Activated CD8-positive, alpha-beta memory T cell treated with anti-CD3 and anti-CD28 coated beads for 24 hours (primary cell): ENCODE results near the gene ELMO1.

Experiments
- DNase-seq: peaks from one replicate; pipeline ENCODE4 v3.0.0-alpha.2; 2020

The ELMO1 gene

DNA sequence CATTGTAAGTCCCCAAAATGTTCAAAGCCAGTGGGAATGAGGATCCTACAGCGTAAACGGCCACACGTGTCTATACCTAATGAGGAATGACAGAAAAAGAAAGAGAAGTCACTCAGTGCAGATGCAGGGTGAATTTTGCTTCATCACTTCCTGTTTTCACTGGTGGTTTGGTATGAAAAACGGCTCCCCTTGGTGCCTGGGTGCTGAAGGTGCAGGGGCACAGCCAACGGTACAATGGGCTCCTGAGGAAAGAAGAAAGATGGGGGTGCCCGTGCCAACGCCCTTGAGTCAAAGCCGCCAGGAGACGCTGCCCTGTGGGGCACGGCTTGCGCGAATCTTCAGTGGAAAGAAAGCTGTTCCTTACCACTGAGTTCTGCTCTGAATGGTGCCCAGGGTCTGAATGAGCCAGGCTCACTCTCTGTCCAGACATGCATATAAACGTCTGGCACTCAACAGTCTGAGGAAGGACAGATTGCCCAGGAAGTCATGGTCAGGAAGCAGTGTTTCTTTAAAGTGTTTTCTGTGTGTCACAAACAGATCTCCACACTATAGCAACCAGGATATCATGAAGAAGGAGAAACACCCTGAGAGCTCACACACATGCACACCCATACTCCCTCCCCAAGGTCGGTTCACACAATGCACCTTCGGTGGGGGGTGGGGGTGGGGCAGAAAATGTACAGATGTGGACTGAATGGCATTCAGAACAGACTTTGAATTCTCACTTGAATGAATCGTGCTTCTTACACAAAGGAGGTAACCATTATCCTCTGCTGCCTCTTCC lies 105.8 kb downstream of the ELMO1 start:
- DNase-seq, result peak; percentile 85

DNA sequence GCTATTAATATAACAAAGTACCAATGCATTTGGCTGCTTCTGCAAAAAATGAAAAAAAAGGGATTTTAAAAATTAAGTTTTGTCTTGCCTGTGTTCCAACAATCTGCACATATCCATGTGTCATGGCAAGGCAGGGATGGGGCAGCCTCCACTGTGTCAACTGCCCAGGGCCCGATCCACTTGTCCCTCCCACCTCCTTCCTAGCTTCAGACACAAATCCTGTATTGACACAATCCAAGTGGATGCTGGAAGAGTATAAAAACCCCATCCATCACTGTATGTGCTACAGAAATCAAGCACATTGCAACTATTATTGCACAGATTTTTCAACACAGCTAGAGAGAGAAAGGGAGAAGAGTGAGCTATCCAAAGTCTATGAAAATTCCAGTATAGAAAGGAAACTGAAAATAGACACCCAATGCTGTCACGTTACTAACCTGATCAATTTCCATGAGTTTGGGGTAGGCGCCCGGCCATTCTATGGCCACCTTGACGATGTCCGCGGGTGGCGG lies 106.4 kb downstream of the ELMO1 start:
- no peak for DNase-seq

DNA sequence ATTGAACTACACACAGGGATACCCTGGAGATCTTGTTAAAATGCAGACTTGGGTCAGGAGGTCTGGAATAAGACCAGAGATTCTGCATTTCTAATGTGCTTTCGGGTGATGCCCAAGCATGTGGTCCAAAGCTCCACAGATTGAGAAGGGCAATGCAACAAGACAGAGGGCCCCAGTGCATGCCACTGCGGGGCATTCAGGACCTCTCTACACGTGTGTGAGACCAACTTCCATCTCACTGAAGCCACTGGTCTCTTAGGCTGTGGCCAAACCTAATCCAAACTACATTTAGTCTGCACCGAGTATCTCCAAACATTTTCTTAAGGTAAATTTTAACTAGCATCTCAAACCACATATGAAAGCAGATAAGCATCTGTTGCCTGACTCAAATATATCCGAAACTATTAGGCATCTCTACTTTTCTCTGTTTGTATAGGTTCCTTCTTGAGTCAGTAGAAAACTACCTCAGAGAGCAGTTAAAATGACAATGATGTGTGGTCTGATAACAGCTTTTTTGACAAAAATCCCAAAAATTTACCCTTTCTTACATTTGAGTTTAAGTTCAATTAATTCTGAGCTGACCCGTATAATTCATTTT lies 107.5 kb downstream of the ELMO1 start:
- DNase-seq, result no peak

DNA sequence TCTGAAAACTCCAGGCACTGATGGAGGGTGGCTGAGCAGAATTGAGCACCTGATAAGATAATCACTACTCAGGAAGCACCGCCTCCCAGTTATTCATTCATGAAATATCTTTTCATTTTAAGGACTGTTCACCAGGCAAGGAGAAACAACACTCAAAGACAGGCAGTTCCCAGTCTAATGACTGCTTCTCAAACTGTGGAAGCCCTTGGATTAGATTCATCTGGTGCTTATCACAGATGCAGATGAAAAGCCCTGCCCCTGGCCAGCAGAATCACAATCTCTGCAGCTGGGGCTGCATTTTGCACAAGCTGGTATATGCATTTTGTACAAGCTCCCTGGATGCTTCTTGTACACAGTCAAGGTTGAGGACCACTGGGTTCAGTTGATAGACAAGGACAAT lies 109.7 kb downstream of the ELMO1 start:
- no peak for DNase-seq

DNA sequence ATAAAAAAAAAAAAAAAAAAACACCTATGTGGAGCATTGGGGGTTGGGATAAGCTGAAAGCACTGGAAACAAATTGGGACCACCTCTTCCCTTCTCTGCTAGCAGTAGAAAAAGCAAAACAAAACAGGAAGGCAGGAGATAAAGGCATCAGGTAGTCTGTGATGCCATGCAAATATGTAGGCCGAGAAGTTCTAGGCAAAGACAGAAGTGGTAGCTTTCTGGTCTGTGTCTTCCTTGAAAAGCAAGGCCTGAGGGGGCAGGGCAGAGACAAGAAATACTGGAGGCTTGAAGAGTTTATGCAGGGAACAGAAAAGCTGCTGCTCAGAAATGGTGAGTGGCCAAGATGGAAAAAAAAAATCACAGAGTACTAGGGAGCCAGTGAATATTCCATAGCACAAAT lies 111.1 kb downstream of the ELMO1 start:
- DNase-seq, result no peak

DNA sequence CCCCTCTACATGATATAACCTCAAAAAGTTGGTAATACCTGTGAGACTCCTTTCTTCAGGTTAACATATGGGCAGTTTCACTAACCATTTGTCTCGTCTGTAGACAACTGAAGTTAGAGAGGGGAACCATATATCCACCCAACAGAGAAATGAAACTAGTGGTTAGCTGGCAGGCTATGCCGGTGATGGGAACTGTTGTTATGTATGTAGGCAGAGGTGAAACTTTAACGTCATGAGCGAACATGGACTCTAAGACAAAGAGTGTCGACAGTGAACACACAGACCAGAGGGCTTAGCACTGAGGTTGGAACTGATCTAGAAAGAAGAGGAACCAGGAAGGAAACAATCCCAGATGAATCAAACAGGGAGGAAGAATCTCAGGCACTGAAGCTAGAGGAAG lies 112.4 kb downstream of the ELMO1 start:
- DNase-seq, result no peak

DNA sequence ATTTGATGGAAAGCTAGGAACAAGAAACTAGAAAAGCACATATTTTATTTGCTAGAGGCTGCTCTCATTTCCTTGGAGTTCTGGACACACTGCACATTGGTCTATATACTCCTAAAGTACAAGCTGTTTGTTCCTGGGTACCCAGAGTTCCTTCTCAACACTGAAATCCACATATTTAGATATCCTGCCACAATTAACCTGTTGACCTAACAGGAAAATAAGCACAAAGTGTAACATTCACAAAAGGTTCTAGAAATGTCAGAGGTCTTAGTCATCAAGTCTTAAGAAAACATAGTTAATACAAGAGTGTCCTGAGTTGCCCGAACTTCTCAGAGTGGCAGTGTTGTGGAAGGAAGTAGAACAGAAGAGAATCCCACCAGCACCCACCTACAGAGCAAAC lies 115.6 kb downstream of the ELMO1 start:
- DNase-seq, result no peak

DNA sequence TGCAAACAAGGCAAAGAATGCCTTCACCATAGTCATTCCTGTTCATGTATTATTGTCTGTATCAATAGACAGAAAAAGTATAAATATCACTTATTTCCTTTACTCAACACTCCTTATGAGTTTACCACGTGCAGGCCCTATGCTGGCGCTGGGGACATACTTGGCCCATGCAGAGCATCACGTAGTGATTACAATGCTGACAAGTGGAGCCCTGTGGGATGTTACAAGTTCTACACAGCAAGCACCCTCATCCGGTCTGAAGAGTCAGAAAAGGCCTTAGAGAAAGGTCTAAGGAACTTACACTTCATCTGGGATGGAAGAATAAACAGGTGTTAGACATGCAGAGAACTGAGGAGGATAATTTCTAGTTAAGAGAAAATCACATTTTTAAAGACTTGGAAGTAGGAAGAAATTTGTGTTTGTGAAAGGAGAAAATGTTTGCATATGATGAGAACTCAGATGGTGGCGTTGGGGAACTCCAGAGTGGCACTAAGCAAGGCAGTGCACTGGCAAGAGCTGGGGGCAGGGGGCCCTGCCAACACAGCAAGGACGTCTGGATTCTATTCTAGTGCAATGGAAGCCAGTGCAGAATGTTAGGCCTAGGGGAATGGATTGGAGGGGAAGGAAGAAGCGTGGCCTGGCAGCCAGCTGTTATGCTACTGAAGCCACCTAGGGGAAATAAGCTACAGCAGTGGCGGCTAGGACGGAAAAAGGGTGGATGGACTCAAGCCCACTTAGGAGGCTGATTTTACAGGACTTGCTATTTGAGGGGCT lies 116.2 kb downstream of the ELMO1 start:
- no peak for DNase-seq

DNA sequence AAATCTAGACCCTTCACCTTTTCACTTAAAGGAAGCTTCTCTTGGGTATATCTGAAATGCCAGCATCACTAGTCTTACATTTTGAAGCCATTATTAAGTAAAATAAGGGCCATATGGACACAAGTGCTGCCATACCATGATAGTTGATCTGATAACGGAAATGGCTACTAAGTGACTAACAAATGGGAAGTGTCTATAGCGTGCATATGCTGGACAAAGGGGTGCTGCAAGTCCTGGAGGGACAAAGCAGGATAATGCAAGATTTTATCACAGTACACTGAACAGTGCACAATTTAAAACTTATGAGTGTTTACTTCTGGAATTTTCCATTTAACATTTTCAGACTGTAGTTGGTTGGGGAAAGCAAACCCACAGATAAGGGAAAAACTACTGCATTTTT lies 117.9 kb downstream of the ELMO1 start:
- DNase-seq, result no peak

DNA sequence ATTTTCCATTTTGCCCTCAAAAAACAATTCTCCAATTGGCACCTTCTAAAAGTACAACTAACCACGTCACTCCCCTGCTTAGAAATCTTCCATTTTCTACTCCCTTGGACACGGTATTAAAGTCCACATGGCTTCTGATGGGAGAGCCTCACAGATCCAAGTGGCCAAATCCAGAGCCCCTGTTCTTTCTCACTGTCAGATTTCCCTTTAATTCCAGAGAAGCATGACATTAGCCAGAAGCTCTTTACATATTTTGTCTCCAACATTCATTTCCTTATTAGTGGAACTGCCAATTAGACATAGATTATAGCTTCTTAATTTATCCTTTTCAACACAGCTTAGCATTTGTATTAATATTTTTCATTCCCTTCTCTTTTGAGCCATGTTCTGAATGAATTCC lies 118.7 kb downstream of the ELMO1 start:
- no peak for DNase-seq

DNA sequence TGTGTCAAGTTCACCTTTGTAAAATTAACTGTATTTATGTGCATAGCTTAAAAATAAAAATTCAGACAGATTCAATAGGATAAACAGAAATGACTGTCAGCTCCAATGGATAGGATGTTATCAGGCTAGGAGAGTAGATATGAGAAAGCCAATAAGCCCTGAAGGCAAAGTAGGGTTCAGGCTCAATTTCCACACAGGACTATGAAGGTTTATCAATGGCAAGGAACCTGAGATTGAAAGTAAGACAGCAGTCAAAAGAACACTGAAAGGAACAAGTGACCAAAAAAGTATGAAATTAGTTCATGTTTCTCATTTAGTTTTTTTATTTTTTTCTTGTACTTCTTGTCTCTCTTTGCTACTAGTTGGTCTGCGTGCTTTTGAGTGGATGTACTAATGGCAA lies 121.4 kb downstream of the ELMO1 start:
- no peak for DNase-seq

DNA sequence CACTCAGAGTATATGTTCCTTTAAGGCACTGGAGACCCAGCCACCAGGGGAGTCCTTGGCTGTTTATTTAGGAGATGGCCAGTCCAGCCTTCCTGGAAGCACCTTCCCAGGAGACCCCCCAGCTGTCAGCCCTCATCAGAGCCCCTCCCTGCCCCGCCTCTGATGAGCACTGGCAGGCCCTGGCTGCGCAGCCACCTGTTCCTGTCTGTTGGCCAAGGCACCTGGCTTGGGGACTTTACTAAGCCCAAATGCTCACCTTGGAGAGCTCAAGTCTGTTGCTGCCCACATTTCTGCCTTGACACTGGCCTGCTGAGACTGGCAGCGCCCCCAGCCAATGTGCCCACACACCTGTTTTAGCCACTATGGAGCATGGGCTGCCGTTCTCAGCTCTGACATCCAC lies 124.7 kb downstream of the ELMO1 start:
- DNase-seq, result no peak

DNA sequence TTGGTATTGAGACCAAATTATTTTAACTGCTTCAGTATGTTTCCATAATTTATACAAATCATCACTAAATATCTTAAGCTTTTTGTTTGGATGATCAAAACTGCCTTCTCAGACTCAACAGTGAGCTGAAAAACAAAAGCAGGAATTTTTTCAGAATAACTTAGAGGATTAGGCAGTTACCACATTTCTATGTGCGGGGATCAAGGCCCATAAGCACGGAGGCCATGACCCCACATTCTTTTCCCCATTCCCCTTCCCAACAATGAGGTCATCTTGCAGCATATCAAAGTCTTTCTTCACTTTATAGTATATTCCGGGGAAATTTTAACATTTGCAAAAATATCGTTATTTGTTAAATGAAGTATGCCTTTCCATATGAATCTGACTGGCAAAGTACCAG lies 125.8 kb downstream of the ELMO1 start:
- no peak for DNase-seq

DNA sequence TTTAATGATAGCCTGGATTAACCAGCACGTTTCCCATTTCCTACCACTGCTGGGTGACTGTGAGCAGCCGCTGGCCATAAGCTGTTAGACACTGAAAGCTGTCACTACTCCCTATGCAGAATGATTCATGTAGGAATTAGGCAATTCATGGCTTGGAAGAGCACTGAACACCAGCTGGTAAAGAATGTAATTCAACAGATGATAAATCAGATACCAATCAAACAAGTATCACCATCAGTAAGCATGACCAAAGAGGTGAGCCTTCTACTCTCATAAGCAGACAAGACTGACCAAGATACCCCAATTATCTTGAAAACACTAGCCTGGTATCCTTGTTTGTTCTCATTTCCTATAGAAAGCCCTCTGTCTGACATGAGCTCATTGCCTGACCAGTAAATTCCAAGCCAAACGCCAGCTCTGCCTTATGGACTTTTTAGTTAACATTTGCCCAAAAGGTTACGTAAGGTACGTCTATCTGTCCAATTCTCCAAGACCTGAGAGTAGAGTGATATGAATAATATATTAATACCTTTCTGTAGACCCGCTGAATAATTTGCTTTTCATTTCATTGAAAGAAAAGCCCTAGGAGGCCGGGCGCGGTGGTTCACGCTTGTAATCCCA lies 127.7 kb downstream of the ELMO1 start:
- no peak for DNase-seq

DNA sequence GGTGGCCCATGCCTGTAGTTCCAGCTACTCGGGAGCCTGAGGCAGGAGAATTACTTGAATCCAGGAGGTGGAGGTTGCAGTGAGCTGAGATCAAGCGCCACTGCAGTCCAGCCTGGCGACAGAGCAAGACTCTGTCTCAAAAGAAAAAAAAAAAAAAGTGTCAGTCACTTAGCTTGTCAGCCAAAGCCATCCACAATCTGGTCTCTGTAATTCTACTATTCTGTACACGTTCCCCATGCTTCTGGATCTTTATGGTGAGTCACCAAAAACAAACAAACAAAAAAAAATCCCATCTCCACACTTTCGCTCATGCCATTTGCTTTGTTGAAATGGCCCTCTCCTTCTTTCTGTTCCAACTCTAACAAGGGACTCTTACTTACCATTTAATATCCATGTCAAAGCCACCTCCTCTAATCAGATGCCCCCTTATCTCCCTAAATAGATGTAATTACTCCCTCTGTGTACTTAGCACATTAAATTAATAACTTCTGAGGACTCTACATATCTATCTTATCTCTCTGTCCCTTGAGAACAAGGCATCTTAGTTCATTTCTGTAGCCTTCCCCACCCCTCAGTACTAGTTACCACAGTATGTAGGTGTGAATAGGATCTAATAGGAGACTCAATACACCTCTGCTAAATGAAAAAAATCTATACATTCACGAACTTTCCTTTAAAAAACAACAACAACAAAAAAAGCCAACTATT lies 128.4 kb downstream of the ELMO1 start:
- no peak for DNase-seq

DNA sequence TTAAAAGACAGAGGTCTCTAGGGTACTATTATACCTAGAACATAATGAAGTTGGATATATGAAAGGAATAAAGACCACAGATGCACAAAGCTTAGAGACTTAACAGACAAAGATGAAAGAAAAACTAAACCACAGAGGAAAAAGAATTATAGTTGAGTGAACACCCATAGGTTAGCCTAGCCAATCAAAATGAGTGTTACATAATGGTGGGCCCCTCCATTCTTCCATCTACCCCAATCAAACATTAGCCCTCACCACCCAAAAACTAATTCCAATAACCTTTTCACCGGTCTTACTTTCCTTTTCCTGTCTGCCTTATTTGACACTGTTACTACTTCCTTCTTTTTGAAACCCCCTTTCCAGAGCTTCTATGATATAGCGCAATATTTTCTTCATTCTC lies 130.1 kb downstream of the ELMO1 start:
- DNase-seq, result no peak

DNA sequence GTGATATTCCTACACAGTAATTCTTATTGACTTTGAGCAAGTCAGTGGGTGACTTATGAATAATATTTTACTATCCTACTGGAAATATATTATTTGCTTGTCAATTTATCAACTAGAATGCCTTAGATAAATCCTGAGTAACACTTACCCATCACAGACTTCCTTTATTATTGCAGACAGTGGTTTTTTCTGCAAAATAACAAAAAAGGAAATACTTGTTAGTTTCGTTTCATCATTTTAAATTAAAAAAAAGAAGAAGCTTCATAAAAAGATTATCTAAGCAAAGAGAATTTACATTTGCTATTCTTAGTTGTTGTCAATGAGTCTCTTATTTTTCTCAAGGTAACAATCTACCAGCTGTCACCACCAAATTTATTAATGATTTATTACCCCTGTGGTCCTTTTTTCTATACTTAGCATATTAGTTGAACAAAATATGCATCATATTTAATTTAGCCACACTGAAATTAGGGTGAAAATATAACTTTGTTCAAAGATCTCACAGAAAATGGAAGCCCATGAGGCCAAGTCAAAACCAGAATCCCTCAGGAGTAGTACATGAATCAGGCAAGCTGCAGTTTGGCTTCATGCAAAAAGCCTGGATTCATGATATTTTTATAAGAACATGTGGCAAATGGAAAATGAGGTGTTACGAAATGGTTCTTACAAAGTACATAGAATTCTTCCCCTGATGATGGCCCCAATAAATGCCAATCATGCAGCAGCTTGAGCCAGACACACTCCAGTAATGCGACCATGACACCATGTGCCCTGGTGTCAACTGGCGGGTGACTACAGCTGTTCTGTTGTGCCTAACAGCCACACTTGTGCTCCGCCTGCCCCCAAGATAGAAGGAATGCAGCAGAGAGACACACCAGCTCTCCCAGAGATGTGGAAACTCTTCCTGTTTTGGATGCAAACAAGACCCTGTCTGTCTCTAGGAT lies 132.6 kb downstream of the ELMO1 start:
- DNase-seq, result no peak

DNA sequence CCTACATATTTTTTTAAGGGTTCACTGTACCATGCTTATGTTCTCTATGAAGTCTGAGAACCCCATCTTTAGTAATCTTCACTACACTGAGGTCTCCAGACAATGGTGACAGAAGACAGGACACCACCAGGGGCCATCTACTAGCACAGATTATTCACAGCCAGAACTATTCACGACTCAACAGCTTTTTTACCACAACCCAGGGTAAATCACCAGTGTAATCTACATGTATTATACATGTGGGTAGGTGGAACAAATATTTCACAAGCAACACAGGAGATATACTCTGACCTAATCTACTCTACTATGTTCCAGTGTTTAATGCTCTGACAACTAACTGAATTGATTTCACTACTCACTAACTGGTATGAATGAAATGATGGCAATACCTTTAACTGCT lies 136.1 kb downstream of the ELMO1 start:
- DNase-seq, result no peak

DNA sequence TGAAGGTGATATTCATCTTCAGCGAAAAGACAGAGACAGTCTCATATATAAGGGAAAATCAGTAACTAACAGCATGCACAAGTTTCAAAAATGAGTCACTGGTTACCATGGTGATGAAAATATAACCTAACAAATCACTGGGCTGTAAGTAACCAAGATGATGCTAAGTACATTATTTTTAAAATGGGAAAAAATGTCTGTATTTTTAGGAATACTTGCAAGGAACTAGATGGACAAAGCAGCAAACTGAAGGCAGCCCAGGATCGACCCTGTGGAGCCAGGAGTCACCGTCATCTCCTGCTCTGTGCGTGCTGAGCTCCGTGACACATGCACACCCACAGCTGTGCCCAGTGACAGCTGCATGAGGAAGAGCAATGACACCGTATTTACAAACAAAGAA lies 137.3 kb downstream of the ELMO1 start:
- DNase-seq, result no peak

DNA sequence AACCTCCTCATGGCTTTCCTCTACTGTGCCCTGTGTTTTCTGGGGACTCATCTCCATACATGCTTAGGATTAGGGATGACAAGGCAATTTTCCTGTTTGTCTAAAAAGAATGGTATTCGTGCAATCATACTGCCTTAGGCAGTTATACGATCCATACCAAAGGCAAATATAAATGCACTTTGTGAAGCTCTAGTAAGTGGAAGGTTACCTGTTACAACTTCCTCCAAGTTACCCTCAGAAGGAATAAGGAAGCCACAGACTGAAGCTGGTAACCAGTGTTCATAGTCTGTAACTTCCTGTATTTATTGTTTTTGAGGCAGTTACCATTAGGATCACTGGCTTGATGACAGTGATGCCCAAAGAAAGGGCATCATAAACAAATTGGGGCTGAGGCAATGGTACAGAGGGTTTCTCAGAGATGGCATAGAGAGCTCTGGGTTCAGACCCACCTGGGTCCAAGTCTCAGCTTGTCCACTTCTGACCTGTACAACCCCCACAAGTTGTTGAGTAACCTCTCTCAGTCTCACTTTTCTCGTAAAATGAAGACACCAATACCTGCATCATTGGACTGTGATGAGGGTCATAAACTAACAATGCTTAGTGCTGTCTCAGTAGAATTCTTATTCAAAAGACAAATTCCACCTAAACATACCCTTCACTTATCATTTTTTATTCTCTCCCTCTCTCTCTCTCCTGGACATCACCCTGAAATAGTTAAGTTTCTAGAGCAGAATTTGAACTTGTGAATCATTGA lies 138.2 kb downstream of the ELMO1 start:
- no peak for DNase-seq

DNA sequence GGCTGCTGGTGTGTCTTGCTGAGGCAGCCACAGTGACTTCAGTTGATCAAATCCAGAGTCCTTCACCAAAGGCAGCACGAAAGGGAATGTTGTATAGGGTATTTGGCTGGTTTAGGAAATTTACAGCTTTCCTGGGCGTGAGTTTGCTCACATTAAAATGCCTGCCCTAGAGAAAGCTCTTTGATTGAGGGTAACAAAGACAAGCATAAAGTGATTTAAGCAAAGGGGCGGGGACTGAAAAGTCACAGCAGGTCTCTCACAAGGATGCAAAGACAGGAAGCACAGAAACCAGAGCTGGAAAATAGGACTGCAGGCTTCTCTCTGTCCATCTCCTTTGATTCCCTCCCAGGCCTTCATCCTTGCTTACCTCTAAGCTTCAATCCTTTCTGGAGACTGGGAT lies 139.2 kb downstream of the ELMO1 start:
- no peak for DNase-seq
